Vagina (tissue), 2 donors: ENCODE measurements around the gene SCNN1B. TPM values are rescaled to one million over a fixed set of nuclear protein-coding genes. Genes with fewer than 3 reads are reported as not detected.

ENCODE experiments used
- DNase-seq, 2 donors: peaks; one replicate each; pipeline ENCODE4 v3.0.0-alpha.2; 2017; ENCODE audit errors: extremely low spot score in 2 of 2
- H3K27ac ChIP-seq: fragments of 200-600 bp; sonication (generic); one replicate; pipeline ENCODE4 v1.5.1; 2019
- H3K27me3 ChIP-seq: fragments of 200-600 bp; sonication (generic); one replicate; pipeline ENCODE4 v1.5.1; 2019
- H3K36me3 ChIP-seq, 2 donors: fragments of 200-600 bp; sonication (generic); one replicate each; pipeline ENCODE4 v1.5.1; 2017 to 2019
- H3K4me1 ChIP-seq: fragments of 200-600 bp; sonication (generic); one replicate; pipeline ENCODE4 v1.5.1; 2019
- H3K4me3 ChIP-seq, 2 donors: fragments of 200-600 bp; sonication (generic); 1 replicate in 1 of 2; 2 replicates in 1 of 2; pipeline ENCODE4 v1.5.1; 2016 to 2019
- H3K9me3 ChIP-seq: fragments of 200-600 bp; sonication (generic); one replicate; pipeline ENCODE4 v1.5.1; 2019
- CTCF ChIP-seq, 3 experiments: fragments of 450-650 bp in 2 of 3; fragments of 200-600 bp in 1 of 3; sonication (generic) in 1 of 3; IDR thresholded peaks; one replicate each; pipeline ENCODE4 v1.5.1; 2017 to 2019; ENCODE audit warnings: antibody characterized with exemption in 3 of 3, mild to moderate bottlenecking in 2 of 3, moderate library complexity in 2 of 3
- POLR2A ChIP-seq, 2 donors: fragments of 450-650 bp; IDR thresholded peaks; one replicate each; pipeline ENCODE4 v1.6.1; 2017; ENCODE audit warnings: antibody characterized with exemption in 2 of 2, mild to moderate bottlenecking in 2 of 2, moderate library complexity in 2 of 2
- POLR2AphosphoS5 ChIP-seq, 2 donors: sonication (generic); formaldehyde crosslinking; IDR thresholded peaks; one replicate each; pipeline ENCODE4 v1.9.0; 2017; ENCODE audit warnings: antibody characterized with exemption in 2 of 2, mild to moderate bottlenecking in 2 of 2, low read depth in 1 of 2; ENCODE audit not compliant: insufficient read depth in 1 of 2
- intact Hi-C: fragments of 100-400 bp; cut with DNase I; formaldehyde crosslinking; loops from one replicate; pipeline ENCODE4 v1.15.1; 2023
- total RNA-seq: library from RNA; depleted of rRNA; stranded (reverse); fragments of >200 nt; gene quantifications from one replicate; pipeline ENCODE4 v1.2.3, GENCODE V29; 2016

SCNN1B gene
- total RNA-seq, 1 donor from 2014 or later: 76.9 TPM

- TF ChIP-seq POLR2AphosphoS5 (IDR thresholded peaks at IDR 0.05; ENCODE audit: insufficient read depth in 1 of 2, low read depth in 1 of 2) (no peak), POLR2A (IDR thresholded peaks at IDR 0.05) (no peak), CTCF (IDR thresholded peaks at IDR 0.05) (no peak)
- Histone ChIP-seq H3K4me1 (peaks cover 5% of the 10 kb centered on the region), H3K27ac (no peak overlapping the region), H3K4me3 (no peak overlapping the region), H3K9me3 (no peaks in the 10 kb centered on the region), H3K27me3 (no peaks in the 10 kb centered on the region), H3K36me3 (no peaks in the 10 kb centered on the region)
- intact Hi-C loops: no loop called here
- no peak for DNase-seq
These were observed 31.0 kb downstream of the SCNN1B start for GRCh38 chr16:23333034-23333579.

GRCh38 chr16:23333831-23334456 lies 31.8 kb downstream of the SCNN1B start:
- intact Hi-C loops: no loop called here

GRCh38 chr16:23334457-23334853 lies 32.4 kb downstream of the SCNN1B start:
- peaks cover 5% of the 10 kb centered on the region for H3K4me1 ChIP-seq
- no peak overlapping the region for H3K27ac ChIP-seq
- intact Hi-C loops: no loop called here
- H3K4me3 ChIP-seq: no peak overlapping the region
- H3K27me3 ChIP-seq: no peaks in the 10 kb centered on the region
- no peak for DNase-seq
- H3K36me3 ChIP-seq: no peaks in the 10 kb centered on the region
- H3K9me3 ChIP-seq: no peaks in the 10 kb centered on the region
- TF ChIP-seq POLR2A (IDR thresholded peaks at IDR 0.05) (no peak), CTCF (IDR thresholded peaks at IDR 0.05) (no peak), POLR2AphosphoS5 (IDR thresholded peaks at IDR 0.05; ENCODE audit: insufficient read depth in 1 of 2, low read depth in 1 of 2) (no peak)

More at GRCh38 chr16:23333831-23334456, 31.8 kb downstream of the SCNN1B start:
- Histone ChIP-seq H3K9me3 (no peaks in the 10 kb centered on the region), H3K27me3 (no peaks in the 10 kb centered on the region), H3K4me3 (no peak overlapping the region), H3K36me3 (no peaks in the 10 kb centered on the region), H3K4me1 (peaks cover 5% of the 10 kb centered on the region), H3K27ac (no peak overlapping the region)
- no peak for DNase-seq
- no peak for TF ChIP-seq CTCF (IDR thresholded peaks at IDR 0.05)
- no peak for TF ChIP-seq POLR2A (IDR thresholded peaks at IDR 0.05)
- TF ChIP-seq POLR2AphosphoS5 (IDR thresholded peaks at IDR 0.05; ENCODE audit: insufficient read depth in 1 of 2, low read depth in 1 of 2): no peak

GRCh38 chr16:23334950-23335349 lies 32.8 kb downstream of the SCNN1B start:
- Histone ChIP-seq H3K4me3 (no peak overlapping the region), H3K27ac (no peak overlapping the region), H3K36me3 (no peaks in the 10 kb centered on the region), H3K4me1 (peaks cover 5% of the 10 kb centered on the region), H3K27me3 (no peaks in the 10 kb centered on the region), H3K9me3 (no peaks in the 10 kb centered on the region)
- no peak for TF ChIP-seq POLR2AphosphoS5 (IDR thresholded peaks at IDR 0.05; ENCODE audit: insufficient read depth in 1 of 2, low read depth in 1 of 2)
- no peak for DNase-seq
- intact Hi-C loops: no loop called here

- Histone ChIP-seq H3K27me3 (no peaks in the 10 kb centered on the region), H3K36me3 (no peaks in the 10 kb centered on the region), H3K4me1 (peaks cover 5% of the 10 kb centered on the region), H3K9me3 (no peaks in the 10 kb centered on the region), H3K4me3 (no peak overlapping the region), H3K27ac (no peak overlapping the region)
- intact Hi-C loops: no loop called here
- DNase-seq: no peak
- TF ChIP-seq CTCF (IDR thresholded peaks at IDR 0.05) (no peak), POLR2AphosphoS5 (IDR thresholded peaks at IDR 0.05; ENCODE audit: insufficient read depth in 1 of 2, low read depth in 1 of 2) (no peak), POLR2A (IDR thresholded peaks at IDR 0.05) (no peak)
These were observed 35.9 kb downstream of the SCNN1B start for GRCh38 chr16:23337836-23338550.
